ENCODE results near the gene GNB1L. TPM values are rescaled to one million over a fixed set of nuclear protein-coding genes. Genes with fewer than 3 reads are reported as not detected.

Gene GNB1L
- total and polyA plus RNA-seq, 4 donors: 4.5 to 9.3 (median 6.7) TPM

DNA sequence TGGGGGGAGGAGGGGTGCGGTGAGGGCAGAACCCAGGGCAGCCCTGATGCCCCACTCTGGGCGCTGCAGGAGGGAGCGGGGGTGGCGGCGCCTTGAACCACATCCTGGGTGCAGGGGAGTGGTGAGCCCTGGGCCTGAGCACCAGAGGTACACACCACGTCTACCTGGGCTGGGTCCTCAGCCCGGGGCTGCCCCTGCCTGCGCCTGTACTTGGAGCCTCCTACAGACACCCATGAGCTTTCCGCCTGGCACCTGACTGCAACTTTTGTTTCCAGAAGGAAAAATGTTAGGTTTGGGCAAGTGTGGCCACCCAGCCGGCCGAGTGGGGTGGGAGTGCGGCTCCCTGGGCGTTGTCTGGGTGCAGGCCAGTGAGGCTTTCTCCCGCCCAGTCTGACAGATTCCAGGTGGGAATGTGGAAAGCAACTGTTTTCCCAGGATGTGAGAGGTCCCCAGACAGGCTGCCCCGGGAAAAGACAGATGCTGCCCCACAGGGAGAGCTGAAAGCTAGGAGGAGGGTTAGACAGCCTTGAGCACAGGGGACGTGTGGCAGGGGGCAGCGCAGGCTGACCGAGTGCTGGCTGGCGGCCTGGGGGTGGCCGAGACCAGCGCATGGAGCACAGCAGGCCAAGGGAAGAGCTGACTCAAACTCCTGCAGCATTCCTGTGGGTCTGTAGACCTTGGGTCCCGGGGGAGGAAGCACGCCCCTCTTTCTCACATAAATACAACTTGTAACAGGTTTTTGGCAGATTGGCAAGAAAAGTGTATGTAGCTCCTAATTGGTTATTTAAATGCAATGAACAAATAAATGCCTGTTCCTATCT lies 44.1 kb downstream of the GNB1L start:
- Histone ChIP-seq H3K36me3 (ENCODE audit: control insufficient read depth in 4 of 4, insufficient read depth in 4 of 4, low read length in 4 of 4) (no peaks in the 10 kb centered on the region), H3K9me3 (ENCODE audit: control insufficient read depth in 4 of 4, insufficient read depth in 3 of 4, low read length in 3 of 4) (no peaks in the 10 kb centered on the region), H3K27me3 (ENCODE audit: control insufficient read depth in 3 of 3, insufficient read depth in 3 of 3, low read length in 2 of 3) (no peaks in the 10 kb centered on the region), H3K27ac (ENCODE audit: low read depth in 1 of 2, low read length in 1 of 2) (no peak overlapping the region), H3K4me3 (no peak overlapping the region), H3K9ac (ENCODE audit: insufficient read depth in 1 of 2, low read length in 2 of 2) (no peak overlapping the region), H3K4me1 (ENCODE audit: control insufficient read depth in 5 of 5, insufficient read depth in 5 of 5, low read length in 5 of 5) (peaks cover 0 to 13% (median 0%) of the 10 kb centered on the region in 5 donors)
- DNase-seq (no peak), ATAC-seq (ENCODE audit: insufficient read depth, low FRiP score) (no peak)
- 91 to 96% methylated on average over 23 of the region's 23 CpGs for WGBS, 2 donors
- TF ChIP-seq CTCF (IDR thresholded peaks at IDR 0.05; ENCODE audit: control extremely low read depth, extremely low read depth): no peak

GRCh38 chr22:19809741-19810140 lies 44.9 kb downstream of the GNB1L start:
- no peak for ATAC-seq (ENCODE audit: insufficient read depth, low FRiP score)
- Histone ChIP-seq H3K4me3 (no peak overlapping the region), H3K36me3 (ENCODE audit: control insufficient read depth in 4 of 4, insufficient read depth in 4 of 4, low read length in 4 of 4) (no peaks in the 10 kb centered on the region), H3K27me3 (ENCODE audit: control insufficient read depth in 3 of 3, insufficient read depth in 3 of 3, low read length in 2 of 3) (no peaks in the 10 kb centered on the region), H3K9me3 (ENCODE audit: control insufficient read depth in 4 of 4, insufficient read depth in 3 of 4, low read length in 3 of 4) (no peaks in the 10 kb centered on the region), H3K4me1 (ENCODE audit: control insufficient read depth in 5 of 5, insufficient read depth in 5 of 5, low read length in 5 of 5) (peaks cover 0 to 13% (median 0%) of the 10 kb centered on the region in 5 donors), H3K27ac (ENCODE audit: low read depth in 1 of 2, low read length in 1 of 2) (no peak overlapping the region), H3K9ac (ENCODE audit: insufficient read depth in 1 of 2, low read length in 2 of 2) (no peak overlapping the region)
- 96 to 97% methylated on average over 3 of the region's 3 CpGs for WGBS, 2 donors
- no peak for TF ChIP-seq CTCF (IDR thresholded peaks at IDR 0.05; ENCODE audit: control extremely low read depth, extremely low read depth)
- DNase-seq: no peak

DNA sequence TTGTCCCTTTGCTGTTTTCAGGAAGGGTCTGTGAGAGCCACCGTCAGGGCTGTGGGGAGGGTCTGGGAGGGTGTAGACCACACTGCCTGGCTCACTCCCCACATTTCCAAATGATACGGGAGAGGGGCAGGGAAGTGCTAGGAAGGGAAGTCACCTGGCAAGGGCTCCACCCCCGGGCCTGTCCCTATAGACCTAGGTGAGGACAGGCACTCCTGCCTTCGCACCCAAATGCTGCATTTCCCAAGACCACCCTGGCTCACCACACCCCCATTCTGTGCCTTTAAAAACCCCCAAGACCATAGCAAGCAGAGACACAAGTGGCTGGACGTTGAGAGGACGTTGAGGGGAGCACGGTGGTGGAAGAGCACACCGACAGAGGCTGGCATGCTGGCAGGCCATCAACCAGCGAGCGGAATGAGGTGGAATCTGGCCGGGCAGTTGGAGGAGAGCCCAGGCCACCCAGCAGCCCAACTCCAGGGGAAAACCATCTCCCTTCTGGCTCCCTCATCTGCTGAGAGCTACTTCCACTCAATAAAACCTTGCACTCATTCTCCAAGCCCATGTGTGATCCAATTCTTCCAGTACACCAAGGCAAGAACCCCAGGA lies 45.7 kb downstream of the GNB1L start:
- no peak overlapping the region for H3K4me3 ChIP-seq
- WGBS, 2 donors: 89% methylated on average over 9 to 11 of the region's 11 CpGs
- DNase-seq: no peak
- no peak overlapping the region for H3K9ac ChIP-seq (ENCODE audit: insufficient read depth in 1 of 2, low read length in 2 of 2)
- no peak for TF ChIP-seq CTCF (IDR thresholded peaks at IDR 0.05; ENCODE audit: control extremely low read depth, extremely low read depth)
- no peaks in the 10 kb centered on the region for H3K9me3 ChIP-seq (ENCODE audit: control insufficient read depth in 4 of 4, insufficient read depth in 3 of 4, low read length in 3 of 4)
- H3K27ac ChIP-seq (ENCODE audit: low read depth in 1 of 2, low read length in 1 of 2): no peak overlapping the region
- no peaks in the 10 kb centered on the region for H3K27me3 ChIP-seq (ENCODE audit: control insufficient read depth in 3 of 3, insufficient read depth in 3 of 3, low read length in 2 of 3)
- peaks cover 0 to 13% (median 0%) of the 10 kb centered on the region in 5 donors for H3K4me1 ChIP-seq (ENCODE audit: control insufficient read depth in 5 of 5, insufficient read depth in 5 of 5, low read length in 5 of 5)
- ATAC-seq (ENCODE audit: insufficient read depth, low FRiP score): no peak
- no peaks in the 10 kb centered on the region for H3K36me3 ChIP-seq (ENCODE audit: control insufficient read depth in 4 of 4, insufficient read depth in 4 of 4, low read length in 4 of 4)
